Neuronal stem cell (in vitro differentiated cells): ENCODE measurements around the gene COG7.

ENCODE experiments used
- DNase-seq: peaks from one replicate; pipeline ENCODE4 v3.0.0-alpha.2; 2013; ENCODE audit warnings: low spot score
- H2AFZ ChIP-seq: one replicate; pipeline ENCODE4 v1.6.1; 2013; ENCODE audit warnings: mild to moderate bottlenecking, low read length, inconsistent platforms
- H2AK5ac ChIP-seq: 2 replicates; pipeline ENCODE4 v1.6.1; 2013; ENCODE audit warnings: low read depth, mild to moderate bottlenecking, inconsistent platforms, low read length, moderate library complexity, mixed read lengths
- H2BK120ac ChIP-seq: 2 replicates; pipeline ENCODE4 v1.6.1; 2013; ENCODE audit warnings: low read depth, mild to moderate bottlenecking, inconsistent platforms, low read length, moderate library complexity, mixed read lengths
- H2BK12ac ChIP-seq: one replicate; pipeline ENCODE4 v1.6.1; 2013; ENCODE audit warnings: low read length, inconsistent platforms
- H2BK15ac ChIP-seq: 2 replicates; pipeline ENCODE4 v1.6.1; 2013; ENCODE audit warnings: mild to moderate bottlenecking, low read length, inconsistent platforms, mixed read lengths
- H2BK5ac ChIP-seq: one replicate; pipeline ENCODE4 v1.6.1; 2013; ENCODE audit warnings: inconsistent platforms, mild to moderate bottlenecking, low read length, moderate library complexity
- H3K14ac ChIP-seq: one replicate; pipeline ENCODE4 v1.6.1; 2013; ENCODE audit warnings: low read length, inconsistent platforms
- H3K18ac ChIP-seq: 2 replicates; pipeline ENCODE4 v1.6.1; 2013; ENCODE audit warnings: low read length, inconsistent platforms
- H3K23ac ChIP-seq: 2 replicates; pipeline ENCODE4 v1.6.1; 2013; ENCODE audit warnings: low read depth, mild to moderate bottlenecking, mixed read lengths, low read length, inconsistent platforms; ENCODE audit not compliant: poor library complexity
- H3K27ac ChIP-seq: replicated peaks from 3 replicates; pipeline ENCODE4 v1.5.1; 2013; ENCODE audit warnings: low read length, inconsistent platforms
- H3K27me3 ChIP-seq, 3 experiments: 2 replicates each; pipeline ENCODE4 v1.6.1; 2013; ENCODE audit warnings: low read length in 3 of 3, mild to moderate bottlenecking in 2 of 3, inconsistent platforms in 1 of 3, low read depth in 1 of 3, mixed read lengths in 1 of 3, moderate library complexity in 1 of 3; ENCODE audit not compliant: control insufficient read depth in 3 of 3, insufficient read depth in 3 of 3
- H3K36me3 ChIP-seq, 2 donors: replicated peaks in 1 of 2; 2 replicates each; pipeline ENCODE4 v1.6.1; 2013; ENCODE audit warnings: low read length in 2 of 2; ENCODE audit not compliant: control insufficient read depth in 2 of 2, insufficient read depth in 2 of 2
- H3K4ac ChIP-seq: 2 replicates; pipeline ENCODE4 v1.6.1; 2013; ENCODE audit warnings: inconsistent platforms, mild to moderate bottlenecking, low read length, moderate library complexity
- H3K4me1 ChIP-seq, 2 donors: 1 replicate in 1 of 2; 2 replicates in 1 of 2; pipeline ENCODE4 v1.6.1; 2013; ENCODE audit warnings: low read length in 2 of 2, low read depth in 1 of 2; ENCODE audit not compliant: control insufficient read depth in 2 of 2, insufficient read depth in 1 of 2
- H3K4me2 ChIP-seq: one replicate; pipeline ENCODE4 v1.6.1; 2013; ENCODE audit warnings: mild to moderate bottlenecking, low read length, inconsistent platforms; ENCODE audit not compliant: insufficient read depth, poor library complexity, severe bottlenecking
- H3K4me3 ChIP-seq, 2 donors: 2 replicates each; pipeline ENCODE4 v1.5.1; 2013; ENCODE audit warnings: low read length in 2 of 2, mild to moderate bottlenecking in 2 of 2, inconsistent platforms in 1 of 2, moderate library complexity in 1 of 2
- H3K79me1 ChIP-seq: one replicate; pipeline ENCODE4 v1.6.1; 2013; ENCODE audit warnings: low read depth, mild to moderate bottlenecking, inconsistent platforms, low read length, moderate library complexity
- H3K9ac ChIP-seq: one replicate; pipeline ENCODE4 v1.6.1; 2013; ENCODE audit warnings: mild to moderate bottlenecking, low read depth, low read length, inconsistent platforms; ENCODE audit not compliant: poor library complexity
- H3K9me3 ChIP-seq, 2 donors: replicated peaks in 1 of 2; 2 replicates each; pipeline versions ENCODE3 to v1.6.1; 2013; ENCODE audit warnings: low read length in 2 of 2, mild to moderate bottlenecking in 2 of 2, inconsistent platforms in 1 of 2, low read depth in 1 of 2, mixed read lengths in 1 of 2, moderate library complexity in 1 of 2; ENCODE audit not compliant: control insufficient read depth in 2 of 2, insufficient read depth in 1 of 2
- H4K8ac ChIP-seq: one replicate; pipeline ENCODE4 v1.6.1; 2013; ENCODE audit warnings: low read depth, mild to moderate bottlenecking, inconsistent platforms, low read length, moderate library complexity
- H4K91ac ChIP-seq: one replicate; pipeline ENCODE4 v1.6.1; 2013; ENCODE audit warnings: low read length, low read depth, mild to moderate bottlenecking, inconsistent platforms; ENCODE audit not compliant: poor library complexity
- WGBS, 2 donors: extraction: QIAGEN DNeasy Blood & Tissue Kit; methylation state at CpG; one replicate each; pipeline ENCODE4 v1.1.7; 2013; ENCODE audit warnings: missing lambda C conversion rate in 2 of 2, mixed read lengths in 1 of 2; ENCODE audit not compliant: insufficient read length in 2 of 2, insufficient replicate concordance in 1 of 2; ENCODE audit errors: extremely low coverage in 2 of 2; 5-methylcytosine and 5-hydroxymethylcytosine counted together

The COG7 gene

GRCh38 chr16:23408823-23409298 is 44.1 kb downstream of the COG7 start:
- Histone ChIP-seq H2AK5ac (no peak overlapping the region), H3K9me3 (no peaks in the 10 kb centered on the region), H3K4ac (no peak overlapping the region), H4K91ac (peak overlapping the region; percentile 5), H2BK5ac (no peak overlapping the region), H2AFZ (no peak overlapping the region), H3K27ac (peak overlapping the region; percentile 83), H2BK12ac (peak overlapping the region; percentile 47), H3K4me3 (no peak overlapping the region), H3K9ac (no peak overlapping the region), H3K4me2 (no peak overlapping the region), H3K14ac (no peak overlapping the region), H3K4me1 (peaks cover 7 to 9% of the 10 kb centered on the region in 2 donors), H2BK15ac (no peak overlapping the region), H3K36me3 (peaks cover 11 to 81% of the 10 kb centered on the region in 2 donors), H3K27me3 (no peaks in the 10 kb centered on the region), H3K79me1 (no peaks in the 10 kb centered on the region), H3K18ac (peak overlapping the region; percentile 15), H2BK120ac (no peak overlapping the region), H4K8ac (no peak overlapping the region), H3K23ac (no peak overlapping the region)
- WGBS, 2 donors, result no CpG with 5 or more reads among the region's 7 CpGs
- DNase-seq, result peak; percentile 32

GRCh38 chr16:23408242-23408822 is 44.7 kb downstream of the COG7 start:
- H4K91ac ChIP-seq, result no peak overlapping the region
- peaks cover 12 to 81% of the 10 kb centered on the region in 2 donors for H3K36me3 ChIP-seq
- WGBS, 2 donors, result no CpG with 5 or more reads among the region's 21 CpGs
- H2AFZ ChIP-seq, result no peak overlapping the region
- peaks cover 7 to 9% of the 10 kb centered on the region in 2 donors for H3K4me1 ChIP-seq
- H3K14ac ChIP-seq, result no peak overlapping the region
- H3K9ac ChIP-seq, result no peak overlapping the region
- H3K4me2 ChIP-seq, result no peak overlapping the region
- H3K79me1 ChIP-seq, result no peaks in the 10 kb centered on the region
- no peak overlapping the region for H2BK12ac ChIP-seq
- no peak overlapping the region for H2AK5ac ChIP-seq
- no peaks in the 10 kb centered on the region for H3K9me3 ChIP-seq
- no peak overlapping the region for H3K4ac ChIP-seq
- H4K8ac ChIP-seq, result no peak overlapping the region
- peak overlapping the region; percentile 83 for H3K27ac ChIP-seq
- no peak overlapping the region for H3K18ac ChIP-seq
- no peak overlapping the region for H2BK15ac ChIP-seq
- DNase-seq, result peak; percentile 30
- no peaks in the 10 kb centered on the region for H3K27me3 ChIP-seq
- no peak overlapping the region for H3K4me3 ChIP-seq
- H2BK5ac ChIP-seq, result no peak overlapping the region
- no peak overlapping the region for H2BK120ac ChIP-seq
- H3K23ac ChIP-seq, result no peak overlapping the region

- no peak overlapping the region for H3K9ac ChIP-seq
- no CpG with 5 or more reads among the region's 9 CpGs for WGBS, 2 donors
- H3K9me3 ChIP-seq, result no peaks in the 10 kb centered on the region
- H2BK15ac ChIP-seq, result no peak overlapping the region
- no peak overlapping the region for H3K23ac ChIP-seq
- DNase-seq, result no peak
- H2BK12ac ChIP-seq, result no peak overlapping the region
- peaks cover 7 to 9% of the 10 kb centered on the region in 2 donors for H3K4me1 ChIP-seq
- H3K4ac ChIP-seq, result no peak overlapping the region
- H3K18ac ChIP-seq, result no peak overlapping the region
- H2BK120ac ChIP-seq, result no peak overlapping the region
- no peaks in the 10 kb centered on the region for H3K27me3 ChIP-seq
- H2AFZ ChIP-seq, result no peak overlapping the region
- H3K27ac ChIP-seq, result no peak overlapping the region
- H3K79me1 ChIP-seq, result no peaks in the 10 kb centered on the region
- no peak overlapping the region for H2BK5ac ChIP-seq
- H2AK5ac ChIP-seq, result peak overlapping the region; percentile 7
- H3K14ac ChIP-seq, result no peak overlapping the region
- H3K4me3 ChIP-seq, result no peak overlapping the region
- no peak overlapping the region for H4K91ac ChIP-seq
- H4K8ac ChIP-seq, result no peak overlapping the region
- H3K36me3 ChIP-seq, result peaks cover 12 to 81% of the 10 kb centered on the region in 2 donors
- no peak overlapping the region for H3K4me2 ChIP-seq
Observed at GRCh38 chr16:23407436-23408127, 45.4 kb downstream of the COG7 start.

- no peak overlapping the region for H2BK120ac ChIP-seq
- no peaks in the 10 kb centered on the region for H3K9me3 ChIP-seq
- WGBS, 2 donors, result no CpG with 5 or more reads among the region's 6 CpGs
- H2AK5ac ChIP-seq, result no peak overlapping the region
- H3K4ac ChIP-seq, result no peak overlapping the region
- peaks cover 7 to 9% of the 10 kb centered on the region in 2 donors for H3K4me1 ChIP-seq
- no peak for DNase-seq
- no peak overlapping the region for H3K9ac ChIP-seq
- no peak overlapping the region for H2AFZ ChIP-seq
- no peaks in the 10 kb centered on the region for H3K27me3 ChIP-seq
- no peak overlapping the region for H3K18ac ChIP-seq
- H3K36me3 ChIP-seq, result peaks cover 12 to 81% of the 10 kb centered on the region in 2 donors
- no peak overlapping the region for H2BK5ac ChIP-seq
- no peak overlapping the region for H3K23ac ChIP-seq
- H3K4me2 ChIP-seq, result no peak overlapping the region
- no peak overlapping the region for H3K27ac ChIP-seq
- H3K79me1 ChIP-seq, result no peaks in the 10 kb centered on the region
- no peak overlapping the region for H4K8ac ChIP-seq
- no peak overlapping the region for H4K91ac ChIP-seq
- H3K14ac ChIP-seq, result no peak overlapping the region
- H2BK15ac ChIP-seq, result no peak overlapping the region
- H2BK12ac ChIP-seq, result no peak overlapping the region
- no peak overlapping the region for H3K4me3 ChIP-seq
Observed at GRCh38 chr16:23406546-23407240, 46.3 kb downstream of the COG7 start.
